ENCODE measurements around the gene MLLT6. TPM values are rescaled to one million over a fixed set of nuclear protein-coding genes. Genes with fewer than 3 reads are reported as not detected.

Gene MLLT6
- total RNA-seq, 2 experiments from 2014 or later, result 81.7 to 174 TPM

DNA sequence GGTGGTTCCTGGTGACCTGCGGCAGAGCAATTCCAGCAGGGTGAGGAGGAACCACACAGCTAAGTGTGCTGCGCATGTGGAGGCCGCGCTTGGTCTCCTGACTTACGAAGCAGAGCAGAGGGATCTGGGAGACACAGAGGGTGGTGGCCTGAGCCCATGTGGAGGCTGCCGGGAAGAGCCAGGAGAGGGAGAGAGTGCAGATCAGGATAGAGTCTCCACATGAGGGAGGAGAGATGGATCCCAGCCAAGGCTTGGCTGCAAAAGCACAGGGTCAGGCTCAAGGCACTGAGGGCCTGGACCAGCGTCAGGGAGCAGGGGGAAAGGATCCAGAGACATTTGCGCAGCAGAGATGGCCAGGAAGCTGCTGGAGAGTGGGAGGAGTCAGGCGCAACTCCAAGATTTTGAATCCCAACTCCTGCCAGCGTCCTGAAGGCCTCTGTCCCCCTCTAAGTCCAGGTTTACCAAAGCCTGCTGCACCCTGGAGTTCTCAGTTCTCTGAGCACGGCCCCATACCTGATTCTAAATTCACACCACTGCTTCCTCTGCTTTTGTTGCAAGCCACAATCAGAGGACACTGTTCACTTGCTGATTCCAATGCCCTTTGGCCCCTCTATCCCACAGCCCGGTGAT is 11.3 kb upstream of the MLLT6 start:
- H3K36me3 ChIP-seq (ENCODE audit: insufficient read depth, low read length), result no peaks in the 10 kb centered on the region
- no peak overlapping the region for H2AFZ ChIP-seq (ENCODE audit: low read length)
- no peaks in the 10 kb centered on the region for H4K20me1 ChIP-seq (ENCODE audit: insufficient read depth, low read length)
- TF ChIP-seq EZH2phosphoT487 (IDR thresholded peaks at IDR 0.05; ENCODE audit: borderline replicate concordance, low read depth, low read length), result no peak
- TF ChIP-seq, protein P1, sequence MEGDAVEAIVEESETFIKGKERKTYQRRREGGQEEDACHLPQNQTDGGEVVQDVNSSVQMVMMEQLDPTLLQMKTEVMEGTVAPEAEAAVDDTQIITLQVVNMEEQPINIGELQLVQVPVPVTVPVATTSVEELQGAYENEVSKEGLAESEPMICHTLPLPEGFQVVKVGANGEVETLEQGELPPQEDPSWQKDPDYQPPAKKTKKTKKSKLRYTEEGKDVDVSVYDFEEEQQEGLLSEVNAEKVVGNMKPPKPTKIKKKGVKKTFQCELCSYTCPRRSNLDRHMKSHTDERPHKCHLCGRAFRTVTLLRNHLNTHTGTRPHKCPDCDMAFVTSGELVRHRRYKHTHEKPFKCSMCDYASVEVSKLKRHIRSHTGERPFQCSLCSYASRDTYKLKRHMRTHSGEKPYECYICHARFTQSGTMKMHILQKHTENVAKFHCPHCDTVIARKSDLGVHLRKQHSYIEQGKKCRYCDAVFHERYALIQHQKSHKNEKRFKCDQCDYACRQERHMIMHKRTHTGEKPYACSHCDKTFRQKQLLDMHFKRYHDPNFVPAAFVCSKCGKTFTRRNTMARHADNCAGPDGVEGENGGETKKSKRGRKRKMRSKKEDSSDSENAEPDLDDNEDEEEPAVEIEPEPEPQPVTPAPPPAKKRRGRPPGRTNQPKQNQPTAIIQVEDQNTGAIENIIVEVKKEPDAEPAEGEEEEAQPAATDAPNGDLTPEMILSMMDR (conservative IDR thresholded peaks at IDR 0.05; ENCODE audit: low read length), result no peak
- H3K4me3 ChIP-seq (ENCODE audit: low read depth, low read length, poor library complexity, severe bottlenecking), result no peak overlapping the region
- CTCF ChIA-PET (ENCODE audit: unreplicated experiment), result no interaction called here
- no peaks in the 10 kb centered on the region for H3K9me3 ChIP-seq (ENCODE audit: low read length)
- POLR2A ChIA-PET, result interaction anchor here (0.8 kb wide), 1 partner anchor 16 kb away, joined by 3 read pairs; no protein-coding TSS in a partner anchor
- H3K4me2 ChIP-seq (ENCODE audit: low read length), result no peak overlapping the region
- no peak overlapping the region for H3K27ac ChIP-seq (ENCODE audit: low read depth, low read length, poor library complexity, severe bottlenecking)
- H3K79me2 ChIP-seq (ENCODE audit: insufficient read depth, low read depth, low read length), result no peaks in the 10 kb centered on the region
- DNase-seq (ENCODE audit: low spot score), result no peak
- H3K4me1 ChIP-seq (ENCODE audit: insufficient read depth, low read length, poor library complexity, severe bottlenecking), result peaks cover 14% of the 10 kb centered on the region
- intact Hi-C loops (cut with micrococcal nuclease; ENCODE audit: unreplicated experiment), result no loop called here
- no TSS peak for BruUV-seq (replicated peaks)
- H3K9me2 ChIP-seq (ENCODE audit: insufficient read depth, low read length), result no peaks in the 10 kb centered on the region

- CTCF ChIA-PET (ENCODE audit: unreplicated experiment), result no interaction called here
- Histone ChIP-seq H3K9me3 (ENCODE audit: low read length) (no peaks in the 10 kb centered on the region), H4K20me1 (ENCODE audit: insufficient read depth, low read length) (no peaks in the 10 kb centered on the region), H3K4me3 (ENCODE audit: low read depth, low read length, poor library complexity, severe bottlenecking) (no peak overlapping the region), H3K9me2 (ENCODE audit: insufficient read depth, low read length) (no peaks in the 10 kb centered on the region), H3K36me3 (ENCODE audit: insufficient read depth, low read length) (no peaks in the 10 kb centered on the region), H3K27ac (ENCODE audit: low read depth, low read length, poor library complexity, severe bottlenecking) (no peak overlapping the region), H3K4me2 (ENCODE audit: low read length) (no peak overlapping the region), H2AFZ (ENCODE audit: low read length) (no peak overlapping the region), H3K4me1 (ENCODE audit: insufficient read depth, low read length, poor library complexity, severe bottlenecking) (peaks cover 30% of the 10 kb centered on the region), H3K79me2 (ENCODE audit: insufficient read depth, low read depth, low read length) (no peaks in the 10 kb centered on the region)
- no peak for DNase-seq (ENCODE audit: low spot score)
- POLR2A ChIA-PET, result no interaction called here
- BruUV-seq (replicated peaks), result no TSS peak
- TF ChIP-seq, protein P1 (conservative IDR thresholded peaks at IDR 0.05; ENCODE audit: low read length), result no peak
- intact Hi-C loops (cut with micrococcal nuclease; ENCODE audit: unreplicated experiment), result no loop called here
These were observed 7.8 kb upstream of the MLLT6 start for GRCh38 chr17:38697061-38697820.

- Histone ChIP-seq H4K20me1 (ENCODE audit: insufficient read depth, low read length) (no peaks in the 10 kb centered on the region), H3K27ac (ENCODE audit: low read depth, low read length, poor library complexity, severe bottlenecking) (no peak overlapping the region), H3K9me3 (ENCODE audit: low read length) (no peaks in the 10 kb centered on the region), H3K4me2 (ENCODE audit: low read length) (no peak overlapping the region), H3K4me1 (ENCODE audit: insufficient read depth, low read length, poor library complexity, severe bottlenecking) (peaks cover 30% of the 10 kb centered on the region), H3K9me2 (ENCODE audit: insufficient read depth, low read length) (no peaks in the 10 kb centered on the region), H3K79me2 (ENCODE audit: insufficient read depth, low read depth, low read length) (peaks cover 10% of the 10 kb centered on the region; the same call in 1 of the 2 replicates), H3K36me3 (ENCODE audit: insufficient read depth, low read length) (no peaks in the 10 kb centered on the region), H3K4me3 (ENCODE audit: low read depth, low read length, poor library complexity, severe bottlenecking) (no peak overlapping the region), H2AFZ (ENCODE audit: low read length) (no peak overlapping the region)
- ChIA-PET CTCF (ENCODE audit: unreplicated experiment) (no interaction called here), POLR2A (interaction anchor here (0.7 kb wide), 1 partner anchor 32 kb away, joined by 3 read pairs; no protein-coding TSS in a partner anchor)
- intact Hi-C loops (cut with micrococcal nuclease; ENCODE audit: unreplicated experiment), result no loop called here
- no peak for DNase-seq (ENCODE audit: low spot score)
- BruUV-seq (replicated peaks), result no TSS peak
- TF ChIP-seq, protein P1 (conservative IDR thresholded peaks at IDR 0.05; ENCODE audit: low read length), result no peak
- no peak for TF ChIP-seq EZH2phosphoT487 (IDR thresholded peaks at IDR 0.05; ENCODE audit: borderline replicate concordance, low read depth, low read length)
These were observed 6.3 kb upstream of the MLLT6 start for GRCh38 chr17:38698760-38699159.

Measured in OCI-LY7 (cell line).